ENCODE results near the gene KCND2. TPM values are rescaled to one million over a fixed set of nuclear protein-coding genes. Genes with fewer than 3 reads are reported as not detected.

Gene KCND2
- total RNA-seq, 4 donors from 2014 or later = under 0.01 to 1.3 (median 0.59) TPM; not detected in 1

DNA sequence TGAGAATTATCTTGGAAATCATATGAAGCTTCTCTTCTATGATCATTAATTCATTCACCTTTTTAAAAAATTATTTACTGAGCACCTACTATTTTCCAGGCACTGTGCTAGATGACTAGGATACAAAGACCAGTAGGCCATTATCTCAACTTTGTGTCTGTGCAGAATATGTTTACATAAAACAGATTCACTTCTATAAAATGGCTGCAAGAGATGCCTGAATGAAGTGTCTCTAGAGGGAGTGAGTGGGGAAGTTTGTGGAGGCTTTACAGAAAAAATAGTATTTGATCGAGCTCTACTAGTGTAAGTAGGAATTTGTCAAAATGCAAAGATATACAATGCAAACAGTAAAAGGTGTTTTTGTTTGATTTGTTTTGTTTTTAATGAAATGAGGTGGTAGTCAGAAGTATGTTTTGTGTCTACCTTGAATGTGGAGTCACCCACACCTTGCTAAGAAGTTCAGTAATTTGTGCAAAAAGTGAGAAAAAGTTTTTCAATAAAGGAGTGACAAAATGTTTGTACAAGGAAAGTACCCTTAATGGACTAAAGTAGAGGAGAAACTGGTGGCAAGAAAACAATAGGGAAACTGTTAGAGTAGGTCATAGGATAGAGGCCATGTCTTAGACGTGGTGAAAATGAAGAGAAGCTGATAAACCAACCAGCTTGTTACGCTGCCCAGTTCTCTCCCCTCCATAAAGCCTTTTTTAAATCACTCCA lies 125.5 kb downstream of the KCND2 start:
- no peak overlapping the region for H3K4me3 ChIP-seq
- H3K4me1 ChIP-seq = peaks cover 0 to 4% (median 0%) of the 10 kb centered on the region in 4 donors
- TF ChIP-seq POLR2A (IDR thresholded peaks at IDR 0.05) = no peak
- TF ChIP-seq, protein P1, sequence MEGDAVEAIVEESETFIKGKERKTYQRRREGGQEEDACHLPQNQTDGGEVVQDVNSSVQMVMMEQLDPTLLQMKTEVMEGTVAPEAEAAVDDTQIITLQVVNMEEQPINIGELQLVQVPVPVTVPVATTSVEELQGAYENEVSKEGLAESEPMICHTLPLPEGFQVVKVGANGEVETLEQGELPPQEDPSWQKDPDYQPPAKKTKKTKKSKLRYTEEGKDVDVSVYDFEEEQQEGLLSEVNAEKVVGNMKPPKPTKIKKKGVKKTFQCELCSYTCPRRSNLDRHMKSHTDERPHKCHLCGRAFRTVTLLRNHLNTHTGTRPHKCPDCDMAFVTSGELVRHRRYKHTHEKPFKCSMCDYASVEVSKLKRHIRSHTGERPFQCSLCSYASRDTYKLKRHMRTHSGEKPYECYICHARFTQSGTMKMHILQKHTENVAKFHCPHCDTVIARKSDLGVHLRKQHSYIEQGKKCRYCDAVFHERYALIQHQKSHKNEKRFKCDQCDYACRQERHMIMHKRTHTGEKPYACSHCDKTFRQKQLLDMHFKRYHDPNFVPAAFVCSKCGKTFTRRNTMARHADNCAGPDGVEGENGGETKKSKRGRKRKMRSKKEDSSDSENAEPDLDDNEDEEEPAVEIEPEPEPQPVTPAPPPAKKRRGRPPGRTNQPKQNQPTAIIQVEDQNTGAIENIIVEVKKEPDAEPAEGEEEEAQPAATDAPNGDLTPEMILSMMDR (IDR thresholded peaks at IDR 0.05) = no peak
- no peak for TF ChIP-seq EP300 (IDR thresholded peaks at IDR 0.05)
- DNase-seq (ENCODE audit: low spot score in 2 of 2) = no peak
- WGBS, 2 donors = 73 to 75% methylated on average over 3 of the region's 3 CpGs
- H3K9me3 ChIP-seq = no peaks in the 10 kb centered on the region
- no peak overlapping the region for H3K27ac ChIP-seq
- H3K36me3 ChIP-seq = no peaks in the 10 kb centered on the region
- no peaks in the 10 kb centered on the region for H3K27me3 ChIP-seq

DNA sequence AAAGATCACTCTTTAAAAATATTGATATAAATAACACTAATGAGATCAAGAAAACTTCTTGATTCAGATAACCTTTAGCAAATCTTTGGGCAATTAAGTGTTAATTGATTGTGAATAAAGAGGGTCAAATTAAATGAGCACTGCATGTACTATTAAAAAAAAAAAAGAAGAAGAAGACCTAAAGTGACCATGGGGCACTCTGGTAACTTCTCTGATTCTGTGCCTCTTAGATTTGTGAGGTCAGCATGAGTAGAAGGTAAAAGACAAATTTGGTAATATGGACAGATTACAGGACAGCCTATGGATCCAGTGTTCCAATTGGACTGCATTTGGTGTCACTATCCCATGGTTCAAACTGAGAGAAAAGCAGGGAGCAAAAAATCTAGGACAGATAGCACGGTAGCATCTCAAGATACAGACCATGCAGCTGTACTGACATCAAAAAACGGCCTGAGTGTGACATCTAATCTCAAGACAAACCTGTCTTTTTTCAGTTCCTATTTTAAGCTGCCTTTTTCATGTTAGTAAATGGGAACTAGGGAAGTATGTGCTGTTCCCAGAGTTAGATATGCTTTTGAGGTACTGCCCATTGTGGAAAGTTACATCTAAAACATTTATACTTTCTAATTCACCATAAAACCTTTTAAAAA lies 128.0 kb downstream of the KCND2 start:
- H3K36me3 ChIP-seq = no peaks in the 10 kb centered on the region
- H3K4me1 ChIP-seq = peaks cover 0 to 4% (median 0%) of the 10 kb centered on the region in 4 donors
- WGBS, 2 donors = 70 to 86% methylated on average over 2 of the region's 2 CpGs
- no peak overlapping the region for H3K4me3 ChIP-seq
- H3K27me3 ChIP-seq = no peaks in the 10 kb centered on the region
- DNase-seq (ENCODE audit: low spot score in 2 of 2) = no peak
- no peaks in the 10 kb centered on the region for H3K9me3 ChIP-seq
- no peak overlapping the region for H3K27ac ChIP-seq
- TF ChIP-seq EP300 (IDR thresholded peaks at IDR 0.05) (no peak), POLR2A (IDR thresholded peaks at IDR 0.05) (no peak)
- TF ChIP-seq, protein P1 (IDR thresholded peaks at IDR 0.05) = no peak

DNA sequence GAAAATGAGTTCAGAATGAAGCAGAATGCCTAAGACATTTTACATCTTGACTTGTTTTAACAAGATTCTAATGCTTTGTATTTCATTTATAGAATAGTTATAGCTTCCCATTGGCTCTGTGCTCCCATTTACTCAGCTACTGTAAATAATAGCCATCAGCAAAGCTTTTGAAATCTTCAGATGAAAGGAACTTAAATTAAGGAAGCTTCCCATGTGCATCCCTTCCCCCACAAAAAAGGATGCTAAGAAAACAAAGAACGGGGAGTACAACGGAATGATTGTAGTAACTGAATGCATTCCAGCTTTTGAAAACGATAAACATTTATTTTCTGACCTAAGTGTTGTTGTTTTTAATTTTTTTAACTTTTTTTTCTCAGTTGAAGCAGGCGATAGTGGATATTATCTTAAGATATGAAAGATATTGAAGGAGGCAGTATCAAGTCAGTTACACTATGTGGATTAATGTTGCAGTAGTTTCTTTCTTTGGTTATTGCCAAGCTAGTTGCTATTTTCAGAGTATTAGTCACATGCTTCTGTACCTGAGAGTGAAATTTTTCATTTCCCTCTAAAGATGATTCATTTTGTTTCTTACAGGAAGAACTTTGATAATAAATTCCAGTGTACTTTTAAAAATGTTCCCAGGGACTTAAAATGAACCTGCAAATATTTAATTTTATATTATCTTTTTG lies 129.2 kb downstream of the KCND2 start:
- no peak overlapping the region for H3K27ac ChIP-seq
- H3K36me3 ChIP-seq = no peaks in the 10 kb centered on the region
- whole genome bisulfite sequencing, 2 donors = 9 to 18% methylated on average over 4 of the region's 4 CpGs
- no peak for TF ChIP-seq EP300 (IDR thresholded peaks at IDR 0.05)
- TF ChIP-seq, protein P1 (IDR thresholded peaks at IDR 0.05) = no peak
- no peak for TF ChIP-seq POLR2A (IDR thresholded peaks at IDR 0.05)
- H3K4me3 ChIP-seq = no peak overlapping the region
- H3K4me1 ChIP-seq = peaks cover 0 to 4% (median 0%) of the 10 kb centered on the region in 4 donors
- H3K27me3 ChIP-seq = no peaks in the 10 kb centered on the region
- no peak for DNase-seq (ENCODE audit: low spot score in 2 of 2)
- no peaks in the 10 kb centered on the region for H3K9me3 ChIP-seq

DNA sequence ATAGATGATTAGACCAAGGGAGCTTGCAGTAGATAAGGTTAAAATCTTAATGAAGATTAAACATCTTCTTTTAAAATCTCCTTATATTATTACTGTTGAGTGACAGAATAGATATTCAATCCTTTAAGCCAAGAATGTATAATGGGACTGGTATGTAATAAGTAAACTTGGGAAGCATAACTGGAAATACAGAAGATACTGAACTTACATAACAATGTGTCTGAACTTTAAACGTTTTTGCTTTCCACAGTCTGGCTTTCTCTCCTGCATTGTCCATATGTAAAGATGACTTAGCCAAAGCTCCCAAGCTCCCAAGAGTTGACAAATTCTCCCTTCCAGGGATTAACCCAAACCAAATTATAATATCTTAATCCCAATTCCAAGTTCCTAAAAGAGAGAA lies 129.8 kb downstream of the KCND2 start:
- TF ChIP-seq EP300 (IDR thresholded peaks at IDR 0.05) (no peak), POLR2A (IDR thresholded peaks at IDR 0.05) (no peak)
- TF ChIP-seq, protein P1 (IDR thresholded peaks at IDR 0.05) = no peak
- no peak for DNase-seq (ENCODE audit: low spot score in 2 of 2)
- 10 to 16% methylated on average over 1 of the region's 1 CpG for WGBS, 2 donors

DNA sequence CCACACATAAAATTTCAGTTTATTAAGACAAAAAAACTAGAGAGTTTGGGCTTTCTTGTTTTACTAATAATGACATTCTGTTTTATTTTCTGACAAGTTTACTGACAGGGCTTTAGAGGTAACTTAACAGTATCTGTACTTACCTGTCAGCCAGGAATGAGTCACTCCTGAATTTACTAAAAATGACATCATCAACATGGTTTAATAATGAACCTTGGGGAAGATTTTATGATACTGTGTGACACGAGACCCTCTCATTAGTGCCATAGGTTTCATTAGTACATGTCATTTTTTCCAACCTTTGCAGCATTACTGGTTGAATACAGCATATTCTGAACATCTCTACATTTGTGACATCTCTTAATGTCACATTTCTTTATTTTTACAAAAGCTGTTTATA lies 131.1 kb downstream of the KCND2 start:
- Histone ChIP-seq H3K27ac (no peak overlapping the region), H3K9me3 (no peaks in the 10 kb centered on the region), H3K4me1 (peaks cover 0 to 4% (median 0%) of the 10 kb centered on the region in 4 donors), H3K36me3 (no peaks in the 10 kb centered on the region), H3K4me3 (no peak overlapping the region), H3K27me3 (no peaks in the 10 kb centered on the region)
- DNase-seq (ENCODE audit: low spot score in 2 of 2) = no peak
- TF ChIP-seq, protein P1 (IDR thresholded peaks at IDR 0.05) = no peak
- TF ChIP-seq POLR2A (IDR thresholded peaks at IDR 0.05) = no peak
- TF ChIP-seq EP300 (IDR thresholded peaks at IDR 0.05) = no peak
- WGBS, 2 donors = 74 to 76% methylated on average over 1 of the region's 1 CpG

More for the DNA sequence above, 129.8 kb downstream of the KCND2 start:
- Histone ChIP-seq H3K27me3 (no peaks in the 10 kb centered on the region), H3K4me1 (peaks cover 0 to 4% (median 0%) of the 10 kb centered on the region in 4 donors), H3K9me3 (no peaks in the 10 kb centered on the region), H3K36me3 (no peaks in the 10 kb centered on the region), H3K27ac (no peak overlapping the region), H3K4me3 (no peak overlapping the region)

Data from tibial nerve (tissue), 4 donors.